ENCODE data around the gene MYOC. TPM values are rescaled to one million over a fixed set of nuclear protein-coding genes. Genes with fewer than 3 reads are reported as not detected.

MYOC gene
- total RNA-seq, 1 donor from 2014 or later = not detected

GRCh38 chr1:171628225-171628624 lies 24.3 kb downstream of the MYOC start:
- no peak overlapping the region for H3K4me3 Mint-ChIP-seq (ENCODE audit: unreplicated experiment)
- TF ChIP-seq EZH2 (IDR thresholded peaks at IDR 0.05; ENCODE audit: insufficient read depth, low read length) (no peak), CTCF (IDR thresholded peaks at IDR 0.05; ENCODE audit: insufficient read depth, low read depth, low read length) (no peak)
- Histone ChIP-seq H3K4me2 (ENCODE audit: low read length) (no peak overlapping the region), H3K9ac (ENCODE audit: low read length) (no peak overlapping the region), H3K27ac (ENCODE audit: low read depth, low read length) (no peak overlapping the region), H2AFZ (ENCODE audit: low read depth, low read length) (no peak overlapping the region), H4K20me1 (ENCODE audit: insufficient read depth, low read length) (no peaks in the 10 kb centered on the region), H3K79me2 (ENCODE audit: insufficient read depth, low read length) (no peaks in the 10 kb centered on the region), H3K36me3 (ENCODE audit: insufficient read depth, low read length) (no peaks in the 10 kb centered on the region), H3K9me3 (ENCODE audit: insufficient read depth, low read depth, low read length) (no peaks in the 10 kb centered on the region), H3K4me3 (ENCODE audit: insufficient read depth, low read depth, low read length) (no peak overlapping the region), H3K27me3 (ENCODE audit: insufficient read depth, low read length) (no peaks in the 10 kb centered on the region), H3K4me1 (ENCODE audit: insufficient read depth, low read length) (no peaks in the 10 kb centered on the region)
- H3K4me1 Mint-ChIP-seq (ENCODE audit: low read depth, unreplicated experiment) = peaks cover 5% of the 10 kb centered on the region
- peaks cover 4% of the 10 kb centered on the region for H3K9me3 Mint-ChIP-seq (ENCODE audit: unreplicated experiment)
- no peak overlapping the region for H3K27ac Mint-ChIP-seq (ENCODE audit: unreplicated experiment)
- no peaks in the 10 kb centered on the region for H3K36me3 Mint-ChIP-seq (ENCODE audit: low read depth, unreplicated experiment)
- FAIRE-seq (no peak), DNase-seq (ENCODE audit: low read depth) (no peak)
- H3K27me3 Mint-ChIP-seq (ENCODE audit: low read depth, unreplicated experiment) = peaks cover 15% of the 10 kb centered on the region

- H3K9me3 Mint-ChIP-seq (ENCODE audit: unreplicated experiment) = peaks cover 4% of the 10 kb centered on the region
- Histone ChIP-seq H2AFZ (ENCODE audit: low read depth, low read length) (no peak overlapping the region), H3K36me3 (ENCODE audit: insufficient read depth, low read length) (no peaks in the 10 kb centered on the region), H4K20me1 (ENCODE audit: insufficient read depth, low read length) (no peaks in the 10 kb centered on the region), H3K4me1 (ENCODE audit: insufficient read depth, low read length) (no peaks in the 10 kb centered on the region), H3K4me2 (ENCODE audit: low read length) (no peak overlapping the region), H3K79me2 (ENCODE audit: insufficient read depth, low read length) (no peaks in the 10 kb centered on the region), H3K9me3 (ENCODE audit: insufficient read depth, low read depth, low read length) (no peaks in the 10 kb centered on the region), H3K9ac (ENCODE audit: low read length) (no peak overlapping the region), H3K27ac (ENCODE audit: low read depth, low read length) (no peak overlapping the region), H3K4me3 (ENCODE audit: insufficient read depth, low read depth, low read length) (no peak overlapping the region), H3K27me3 (ENCODE audit: insufficient read depth, low read length) (peaks cover 2% of the 10 kb centered on the region)
- H3K4me1 Mint-ChIP-seq (ENCODE audit: low read depth, unreplicated experiment) = peaks cover 5% of the 10 kb centered on the region
- TF ChIP-seq CTCF (IDR thresholded peaks at IDR 0.05; ENCODE audit: insufficient read depth, low read depth, low read length) = no peak
- no peak for TF ChIP-seq EZH2 (IDR thresholded peaks at IDR 0.05; ENCODE audit: insufficient read depth, low read length)
- FAIRE-seq (no peak), DNase-seq (ENCODE audit: low read depth) (no peak)
- no peak overlapping the region for H3K27ac Mint-ChIP-seq (ENCODE audit: unreplicated experiment)
- peaks cover 13% of the 10 kb centered on the region for H3K27me3 Mint-ChIP-seq (ENCODE audit: low read depth, unreplicated experiment)
- no peak overlapping the region for H3K4me3 Mint-ChIP-seq (ENCODE audit: unreplicated experiment)
- H3K36me3 Mint-ChIP-seq (ENCODE audit: low read depth, unreplicated experiment) = no peaks in the 10 kb centered on the region
Observed at GRCh38 chr1:171627020-171627419, 25.5 kb downstream of the MYOC start.

GRCh38 chr1:171625225-171625624 lies 27.3 kb downstream of the MYOC start:
- Histone ChIP-seq H3K79me2 (ENCODE audit: insufficient read depth, low read length) (no peaks in the 10 kb centered on the region), H4K20me1 (ENCODE audit: insufficient read depth, low read length) (no peaks in the 10 kb centered on the region), H3K4me1 (ENCODE audit: insufficient read depth, low read length) (no peaks in the 10 kb centered on the region), H3K27ac (ENCODE audit: low read depth, low read length) (no peak overlapping the region), H3K36me3 (ENCODE audit: insufficient read depth, low read length) (no peaks in the 10 kb centered on the region), H3K9me3 (ENCODE audit: insufficient read depth, low read depth, low read length) (no peaks in the 10 kb centered on the region), H3K4me3 (ENCODE audit: insufficient read depth, low read depth, low read length) (no peak overlapping the region), H3K9ac (ENCODE audit: low read length) (no peak overlapping the region), H3K4me2 (ENCODE audit: low read length) (no peak overlapping the region), H2AFZ (ENCODE audit: low read depth, low read length) (no peak overlapping the region), H3K27me3 (ENCODE audit: insufficient read depth, low read length) (peaks cover 2% of the 10 kb centered on the region)
- DNase-seq (ENCODE audit: low read depth) = no peak
- H3K4me1 Mint-ChIP-seq (ENCODE audit: low read depth, unreplicated experiment) = peaks cover 5% of the 10 kb centered on the region
- H3K27ac Mint-ChIP-seq (ENCODE audit: unreplicated experiment) = no peak overlapping the region
- no peaks in the 10 kb centered on the region for H3K9me3 Mint-ChIP-seq (ENCODE audit: unreplicated experiment)
- no peaks in the 10 kb centered on the region for H3K36me3 Mint-ChIP-seq (ENCODE audit: low read depth, unreplicated experiment)
- no peak overlapping the region for H3K4me3 Mint-ChIP-seq (ENCODE audit: unreplicated experiment)
- peaks cover 8% of the 10 kb centered on the region for H3K27me3 Mint-ChIP-seq (ENCODE audit: low read depth, unreplicated experiment)
- no peak for FAIRE-seq
- no peak for TF ChIP-seq CTCF (IDR thresholded peaks at IDR 0.05; ENCODE audit: insufficient read depth, low read depth, low read length)
- no peak for TF ChIP-seq EZH2 (IDR thresholded peaks at IDR 0.05; ENCODE audit: insufficient read depth, low read length)

Measured in astrocyte (in vitro differentiated cells and primary cell).